NCI-H1930 (cell line): ENCODE measurements around the gene UBE2D3.
"Not testable (repeated sequence)": the region's sequence is repeated elsewhere in the genome, so short reads cannot be mapped to it uniquely, and the experiment has no call there.

ENCODE experiments used
- DNase-seq, 2 experiments: peaks; one replicate each; lab custom pipeline; 2025; lab: John Stamatoyannopoulos, UW

UBE2D3 gene

DNA sequence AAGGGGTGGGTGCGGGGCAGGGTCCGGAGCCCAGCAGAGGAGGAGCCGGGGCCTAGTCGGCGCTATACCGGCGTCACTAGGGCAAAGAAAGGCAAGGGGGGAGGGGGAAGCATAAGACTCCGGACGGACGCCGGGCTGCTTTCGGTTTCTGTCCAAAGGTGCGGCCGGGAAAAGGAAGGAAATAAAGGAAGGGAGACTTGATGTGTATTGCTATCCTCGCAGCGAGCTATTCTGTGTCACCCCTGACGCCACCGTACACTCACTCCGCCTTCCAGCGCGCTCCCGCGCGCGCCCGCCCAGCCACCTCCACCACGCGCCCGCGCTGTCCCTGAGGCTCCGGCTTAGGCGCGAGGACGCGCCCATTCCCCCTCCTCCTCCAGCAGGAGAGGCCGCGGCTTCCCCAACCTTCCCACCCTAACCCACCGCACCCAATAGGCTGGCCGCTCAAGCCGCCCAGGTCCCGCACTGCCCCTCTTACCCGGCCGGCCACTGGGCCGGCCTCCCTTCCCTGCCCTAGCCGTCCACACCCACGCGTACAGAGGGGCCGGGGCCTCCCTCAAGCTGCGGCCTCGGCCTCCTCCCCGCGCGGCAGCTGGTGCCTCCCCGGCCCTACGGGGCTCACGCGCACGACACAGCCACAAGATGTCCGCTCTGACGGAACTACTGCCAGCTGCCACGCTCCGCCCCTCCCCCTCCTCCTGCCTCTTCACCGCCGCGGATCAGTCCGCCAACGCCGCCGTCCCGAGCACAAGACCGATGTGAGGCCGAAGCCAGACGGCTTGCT lies at the start of gene UBE2D3:
Gene UBE2D3, minus strand, starts transcription at position 662 of the 784 bp plus-strand sequence. CDS start 1,043 bp downstream, outside the sequence.
- peak; percentile 85 to 89 for DNase-seq

- no peak for DNase-seq
Measured at GRCh38 chr4:102871772-102872171, 44.4 kb upstream of the UBE2D3 start.

DNA sequence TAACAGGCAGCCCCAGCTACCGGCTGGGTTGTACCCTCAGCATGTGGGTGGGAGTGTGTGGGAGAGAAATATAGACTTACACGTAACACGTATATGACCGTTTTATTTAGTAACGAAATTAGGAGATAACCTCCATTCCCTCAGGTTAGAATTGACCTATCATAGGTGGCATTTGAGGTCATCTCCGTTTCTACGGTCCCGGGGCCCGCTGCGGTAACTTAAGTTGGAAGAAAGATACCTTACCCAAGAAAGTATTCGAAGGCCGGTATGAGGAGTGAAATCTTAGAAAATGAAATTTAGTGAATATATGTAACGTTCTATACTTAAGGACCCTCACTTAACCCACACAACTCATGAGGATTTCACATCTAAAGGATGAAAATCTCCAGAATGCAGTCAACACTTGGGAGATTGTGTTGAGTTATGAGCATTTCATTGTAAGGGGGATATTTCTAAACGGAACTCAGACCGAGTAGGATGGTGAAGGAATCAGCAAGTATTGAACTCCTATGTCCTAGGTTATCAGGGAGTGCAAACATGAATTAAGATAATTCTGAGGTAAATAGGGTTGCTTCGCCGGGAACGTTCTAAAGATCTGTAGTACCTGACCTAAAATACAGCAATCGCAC lies 42.3 kb upstream of the UBE2D3 start:
- DNase-seq = peak in 1 of 2 experiments; percentile 48

DNA sequence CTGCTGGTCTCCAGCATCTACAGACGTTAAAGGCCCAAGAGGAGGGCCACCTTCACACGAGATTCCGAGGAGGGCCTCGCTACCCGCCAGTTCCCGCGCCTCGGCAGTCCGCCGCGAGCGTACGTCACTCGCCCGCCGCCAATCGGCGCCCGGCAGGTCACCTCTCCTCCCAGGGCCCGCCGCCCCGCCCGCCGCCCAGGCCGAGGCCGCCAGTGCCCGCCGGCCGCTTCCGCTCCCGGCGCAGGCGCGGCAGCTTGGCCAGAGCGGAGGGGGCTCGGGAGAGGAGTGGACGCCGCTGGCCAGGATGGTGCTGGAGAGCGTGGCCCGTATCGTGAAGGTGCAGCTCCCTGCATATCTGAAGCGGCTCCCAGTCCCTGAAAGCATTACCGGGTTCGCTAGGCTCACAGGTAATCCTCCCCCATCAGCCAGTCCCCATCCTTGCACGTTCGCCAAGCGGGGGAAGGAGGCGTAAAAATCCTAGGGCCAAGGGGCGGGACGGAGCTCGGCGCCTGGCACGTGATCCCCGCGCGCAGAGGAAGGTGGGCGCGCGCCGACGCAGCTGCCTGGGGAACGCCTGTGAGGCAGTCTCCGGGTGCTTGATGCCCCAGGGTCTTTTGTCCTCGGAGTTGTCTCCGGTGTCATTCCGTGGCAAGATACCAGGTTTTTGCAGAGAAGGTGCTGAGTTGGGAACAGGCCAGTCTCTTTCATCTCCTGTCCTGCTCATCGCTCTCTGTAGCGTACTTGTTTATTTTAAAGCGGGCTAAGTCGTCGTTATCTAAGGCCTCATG lies 41.6 kb upstream of the UBE2D3 start, which contains the start of gene CISD2:
Gene CISD2, plus strand, starts transcription at position 212 of the 788 bp plus-strand sequence. Its CDS starts 93 bp downstream, at position 305.
- peak; percentile 84 to 88 for DNase-seq

DNA sequence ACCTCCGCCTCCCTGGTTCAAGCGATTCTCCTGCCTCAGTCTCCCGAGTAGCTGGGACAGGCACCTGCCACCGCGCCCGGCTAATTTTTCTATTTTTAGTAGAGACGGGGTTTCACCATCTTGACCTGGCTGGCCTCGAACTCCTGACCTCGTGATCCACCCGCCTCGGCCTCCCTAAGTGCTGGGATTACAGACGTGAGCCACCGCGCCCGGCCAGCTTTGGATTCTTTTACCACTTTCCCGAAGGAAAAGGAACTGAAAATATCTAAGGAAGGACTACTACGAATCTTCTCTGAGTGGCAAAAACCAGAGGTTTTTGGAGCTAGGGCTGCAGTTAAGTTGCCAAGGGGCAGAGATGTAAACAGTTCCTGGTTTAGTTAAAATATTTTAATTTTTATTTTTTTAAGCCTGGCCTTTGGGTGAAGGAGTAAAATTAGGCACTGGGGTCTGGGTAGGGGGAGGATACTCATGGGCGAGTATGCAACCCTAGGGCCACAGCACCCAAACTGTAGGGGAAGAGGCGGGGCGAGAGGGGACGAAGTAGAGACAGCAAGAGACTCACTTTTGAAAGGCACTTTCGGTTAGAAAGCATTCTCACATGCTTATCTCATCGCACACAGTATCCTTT lies 40.9 kb upstream of the UBE2D3 start:
- DNase-seq = no peak

GRCh38 chr4:102867278-102868152 lies 40.2 kb upstream of the UBE2D3 start:
- no peak for DNase-seq

DNA sequence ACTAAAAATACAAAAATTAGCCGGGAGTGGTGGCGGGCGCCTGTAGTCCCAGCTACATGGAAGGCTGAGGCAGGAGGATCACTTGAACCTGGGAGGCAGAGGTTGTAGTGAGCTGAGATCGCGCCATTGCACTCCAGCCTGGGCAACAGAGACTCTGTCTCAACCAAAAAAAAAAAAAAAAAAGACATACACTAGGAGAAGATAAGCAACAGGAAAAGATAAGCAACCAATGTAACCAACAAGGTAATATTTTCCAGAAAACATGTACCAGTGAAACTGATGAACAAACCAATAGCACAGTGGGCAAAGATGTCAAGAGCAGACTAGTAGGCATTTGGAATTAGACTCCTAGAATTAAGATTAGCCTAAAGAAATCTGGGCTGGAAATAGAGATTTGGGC lies 38.0 kb upstream of the UBE2D3 start:
- not testable (repeated sequence) for DNase-seq

DNA sequence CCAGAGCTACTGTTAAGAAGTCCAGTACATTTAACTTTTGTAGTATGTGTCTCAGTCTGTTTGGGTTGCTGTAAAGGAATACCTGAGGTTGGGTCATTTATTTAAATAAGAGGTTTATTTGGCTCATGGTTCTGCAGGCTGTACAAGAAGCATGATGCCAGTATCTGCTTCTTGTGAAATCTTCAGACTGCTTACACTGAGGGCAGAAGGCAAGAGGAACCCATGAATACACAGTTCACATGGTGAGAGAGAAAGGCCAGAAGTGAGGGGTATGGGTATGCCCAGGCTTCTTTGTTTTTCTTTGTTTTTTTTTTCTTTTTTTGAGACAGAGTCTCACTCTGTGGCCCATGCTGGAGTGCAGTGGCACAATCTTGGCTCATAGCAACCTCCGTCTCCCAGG lies 35.4 kb upstream of the UBE2D3 start:
- DNase-seq = no peak

DNA sequence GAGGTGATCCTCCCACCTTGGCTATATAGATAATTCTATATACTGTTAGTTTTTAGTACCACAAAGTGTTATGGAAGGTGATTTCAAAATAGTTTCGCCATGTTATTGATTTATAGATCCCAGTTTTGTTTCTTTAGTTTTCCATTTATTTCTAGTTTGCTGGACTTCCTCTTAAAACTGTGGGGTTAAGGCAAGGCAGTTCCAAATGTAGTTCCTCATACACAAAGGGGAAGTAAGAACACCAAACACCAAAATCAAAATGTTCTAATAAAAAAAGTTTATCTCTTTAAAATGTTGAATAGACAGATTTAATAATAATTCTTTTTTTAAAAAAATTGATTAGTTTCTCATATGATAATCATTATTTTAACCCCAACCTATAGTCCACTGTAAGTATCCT lies 34.7 kb upstream of the UBE2D3 start:
- DNase-seq = no peak

GRCh38 chr4:102860611-102861324 lies 33.4 kb upstream of the UBE2D3 start:
- DNase-seq = no peak

GRCh38 chr4:102858828-102859464 lies 31.6 kb upstream of the UBE2D3 start:
- no peak for DNase-seq

DNA sequence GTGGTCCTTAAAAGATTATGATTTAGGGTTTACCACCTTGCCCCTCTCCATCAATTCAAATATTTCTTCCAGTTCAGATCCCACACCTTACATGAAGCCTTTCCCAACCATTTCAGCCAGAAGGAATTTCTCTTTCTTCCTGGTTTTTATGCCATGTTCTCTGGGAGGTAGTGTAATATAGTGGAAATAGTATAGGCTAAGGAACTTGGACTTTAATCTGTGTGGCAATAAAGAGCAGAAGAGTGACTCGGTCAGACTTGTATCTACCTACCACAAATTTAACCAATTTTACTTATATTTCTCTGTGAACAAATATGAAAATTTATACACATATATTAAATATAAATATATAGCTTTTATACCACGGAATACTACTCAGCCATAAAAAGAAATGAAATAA lies 23.0 kb upstream of the UBE2D3 start:
- DNase-seq = no peak

- no peak for DNase-seq
Measured at GRCh38 chr4:102849579-102850104, 22.3 kb upstream of the UBE2D3 start.

GRCh38 chr4:102847687-102848086 lies 20.3 kb upstream of the UBE2D3 start:
- no peak for DNase-seq

- no peak for DNase-seq
Measured at GRCh38 chr4:102843938-102844337, 16.6 kb upstream of the UBE2D3 start.

DNA sequence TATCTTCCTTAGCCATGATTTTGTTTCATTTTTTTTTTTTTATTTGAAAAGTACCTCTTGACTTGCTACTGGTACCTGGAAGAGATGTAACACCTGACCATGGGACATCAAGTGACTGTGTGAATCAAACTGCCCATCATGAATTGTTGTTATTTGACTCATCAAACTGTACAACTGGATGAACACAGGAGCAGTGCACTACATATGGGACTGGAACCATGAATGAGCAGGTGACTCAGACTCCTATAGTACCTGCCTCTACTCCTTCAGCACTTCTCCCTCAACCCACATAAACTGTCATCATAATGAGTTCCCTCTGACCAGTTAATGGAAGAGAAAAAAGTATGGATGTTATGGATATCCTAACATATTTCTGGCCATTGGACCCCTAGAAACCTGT lies 15.9 kb upstream of the UBE2D3 start:
- no peak for DNase-seq

DNA sequence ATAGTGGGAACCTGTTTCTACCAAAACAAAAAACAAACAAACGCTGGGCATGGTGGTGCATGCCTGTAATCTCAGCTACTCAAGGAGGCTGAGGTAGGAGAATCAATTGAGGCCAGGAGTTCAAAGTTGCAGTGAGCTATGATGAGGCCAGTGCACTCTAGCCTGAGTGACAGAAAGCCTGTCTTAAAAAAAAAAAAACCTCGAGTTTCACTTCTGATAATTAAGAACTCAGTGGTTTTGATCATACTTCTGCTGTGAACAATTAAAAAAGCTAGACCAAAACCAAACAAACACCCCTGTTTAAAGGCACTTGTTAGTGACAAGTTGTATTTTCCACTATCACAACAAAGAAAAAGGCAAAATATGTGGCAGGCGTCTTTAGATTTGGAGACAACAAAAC lies 15.0 kb upstream of the UBE2D3 start:
- DNase-seq = no peak

GRCh38 chr4:102836596-102836995 lies 9.2 kb upstream of the UBE2D3 start:
- no peak for DNase-seq

- no peak for DNase-seq
Measured at GRCh38 chr4:102832667-102833066, 5.3 kb upstream of the UBE2D3 start.

GRCh38 chr4:102832105-102832504 lies 4.8 kb upstream of the UBE2D3 start:
- no peak for DNase-seq
